GM12874 (cell line): Measurements from ENCODE around the gene PLAC1.

Experiments used
- CTCF ChIP-seq: IDR thresholded peaks from 2 replicates; pipeline ENCODE4 v1.5.1; 2011; ENCODE audit warnings: low read depth, mild to moderate bottlenecking, control low read depth, low read length, moderate library complexity; ENCODE audit not compliant: insufficient read depth

The PLAC1 gene

GRCh38 chrX:134669378-134670098 is 11.3 kb upstream of the PLAC1 start:
- TF ChIP-seq CTCF: no peak

- no peak for TF ChIP-seq CTCF
Measured at GRCh38 chrX:134664202-134664601, 5.9 kb upstream of the PLAC1 start.

- no peak for TF ChIP-seq CTCF
Measured at GRCh38 chrX:134661295-134661694, 3.0 kb upstream of the PLAC1 start.

GRCh38 chrX:134660627-134661026 is 2.4 kb upstream of the PLAC1 start:
- TF ChIP-seq CTCF: no peak

- no peak for TF ChIP-seq CTCF
Measured at GRCh38 chrX:134659761-134660160, 1.5 kb upstream of the PLAC1 start.

- no peak for TF ChIP-seq CTCF
Measured at GRCh38 chrX:134658760-134659023, 421 bp upstream of the PLAC1 start.

DNA sequence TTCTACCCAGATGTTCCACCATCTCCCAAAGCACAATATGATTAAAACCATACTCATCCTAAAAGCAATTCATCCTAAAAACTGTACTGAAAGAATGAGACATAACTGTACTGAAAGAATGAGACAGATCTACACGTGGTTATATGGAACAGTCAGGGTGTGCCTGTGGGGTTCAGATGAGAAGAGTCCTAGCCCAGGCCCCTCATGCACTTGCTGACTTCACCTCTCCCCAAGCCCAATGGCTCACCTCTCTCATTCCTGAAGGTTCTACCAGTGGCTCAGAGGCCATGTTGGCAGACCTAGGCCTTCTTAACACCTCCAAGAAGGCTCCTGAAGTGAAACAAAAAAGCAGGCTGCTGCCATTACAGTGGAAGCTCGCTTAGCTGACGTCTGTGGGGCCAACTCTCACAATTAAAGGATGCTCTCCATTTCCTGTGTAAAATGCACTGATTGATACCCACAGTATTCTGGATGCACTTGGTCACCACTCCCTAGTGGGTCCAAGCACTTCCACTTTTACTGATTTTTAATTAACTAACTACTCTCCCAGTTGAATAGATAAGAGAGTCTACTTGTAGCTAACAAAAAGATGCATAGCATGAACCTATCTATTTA is 3.8 kb downstream of the PLAC1 start:
- no peak for TF ChIP-seq CTCF

DNA sequence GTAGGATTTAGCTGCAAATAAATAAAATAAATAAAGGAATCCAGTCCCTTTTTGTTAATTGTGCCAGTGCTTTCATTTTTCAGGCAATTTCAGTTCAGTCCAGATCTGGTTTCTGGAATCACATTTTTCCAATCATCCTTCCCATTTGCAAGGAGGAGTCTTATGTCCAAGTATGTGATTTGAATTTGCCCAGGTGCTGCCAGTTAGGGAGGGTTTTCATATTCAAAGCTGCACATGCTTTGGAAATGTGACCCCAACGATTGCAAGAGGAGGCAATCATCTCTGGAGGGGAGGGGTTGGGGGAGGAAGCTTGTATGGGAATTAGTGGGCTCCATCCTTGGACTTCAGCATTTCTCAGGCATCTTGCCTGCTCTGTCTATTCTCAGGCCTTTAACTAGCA is 4.4 kb downstream of the PLAC1 start:
- TF ChIP-seq CTCF: no peak
